22Rv1 (cell line): ENCODE results near the gene COL2A1.

Experiments used
- ZFX ChIP-seq: fragments of 450-650 bp; IDR thresholded peaks from 2 replicates; pipeline ENCODE4 v1.6.1; 2017; ENCODE audit warnings: antibody characterized with exemption, borderline replicate concordance
- TF ChIP-seq, protein P1 (sequence below): fragments of 450-650 bp; IDR thresholded peaks from 2 replicates; pipeline ENCODE4 v1.5.1; 2017; ENCODE audit warnings: mild to moderate bottlenecking

DNA sequence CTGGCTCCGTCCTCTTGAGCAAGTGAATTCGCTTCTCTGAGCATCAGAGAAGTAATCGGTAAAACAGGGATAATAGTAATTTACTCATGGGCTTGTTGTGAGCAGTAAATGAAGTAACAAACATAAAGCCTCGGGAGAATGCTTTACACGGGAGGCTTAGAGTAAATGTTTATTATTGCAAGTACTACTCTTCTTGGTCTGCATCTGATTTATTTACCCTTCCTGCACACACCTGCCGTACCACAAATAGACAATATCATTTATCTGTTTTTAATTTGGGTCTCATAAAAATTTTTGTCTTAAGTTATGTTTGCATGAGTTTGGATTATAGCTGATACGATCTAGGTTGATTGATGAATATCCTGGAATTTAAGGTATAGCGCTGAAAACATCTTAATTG lies 7.8 kb upstream of the COL2A1 start:
- TF ChIP-seq, protein P1, sequence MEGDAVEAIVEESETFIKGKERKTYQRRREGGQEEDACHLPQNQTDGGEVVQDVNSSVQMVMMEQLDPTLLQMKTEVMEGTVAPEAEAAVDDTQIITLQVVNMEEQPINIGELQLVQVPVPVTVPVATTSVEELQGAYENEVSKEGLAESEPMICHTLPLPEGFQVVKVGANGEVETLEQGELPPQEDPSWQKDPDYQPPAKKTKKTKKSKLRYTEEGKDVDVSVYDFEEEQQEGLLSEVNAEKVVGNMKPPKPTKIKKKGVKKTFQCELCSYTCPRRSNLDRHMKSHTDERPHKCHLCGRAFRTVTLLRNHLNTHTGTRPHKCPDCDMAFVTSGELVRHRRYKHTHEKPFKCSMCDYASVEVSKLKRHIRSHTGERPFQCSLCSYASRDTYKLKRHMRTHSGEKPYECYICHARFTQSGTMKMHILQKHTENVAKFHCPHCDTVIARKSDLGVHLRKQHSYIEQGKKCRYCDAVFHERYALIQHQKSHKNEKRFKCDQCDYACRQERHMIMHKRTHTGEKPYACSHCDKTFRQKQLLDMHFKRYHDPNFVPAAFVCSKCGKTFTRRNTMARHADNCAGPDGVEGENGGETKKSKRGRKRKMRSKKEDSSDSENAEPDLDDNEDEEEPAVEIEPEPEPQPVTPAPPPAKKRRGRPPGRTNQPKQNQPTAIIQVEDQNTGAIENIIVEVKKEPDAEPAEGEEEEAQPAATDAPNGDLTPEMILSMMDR = no peak
- no peak for TF ChIP-seq ZFX
